Left renal pelvis (tissue), 4 donors: ENCODE results near the gene EPN2. TPM values are rescaled to one million over a fixed set of nuclear protein-coding genes. Genes with fewer than 3 reads are reported as not detected.

Experiments used
- DNase-seq, 4 donors: peaks; one replicate each; pipeline ENCODE4 v3.0.0-alpha.2; 2013; ENCODE audit warnings: low read depth in 4 of 4, low spot score in 3 of 4
- polyA plus RNA-seq, 4 donors: library from polyadenylated mRNA; unstranded; fragments of 120-200 nt; gene quantifications; one replicate each; pipeline ENCODE4 v1.2.1, GENCODE V29; 2013; ENCODE audit not compliant: insufficient read length in 4 of 4

Gene EPN2
- polyA plus RNA-seq, 4 donors: 47.1 to 54.7 (median 48.5) TPM

DNA sequence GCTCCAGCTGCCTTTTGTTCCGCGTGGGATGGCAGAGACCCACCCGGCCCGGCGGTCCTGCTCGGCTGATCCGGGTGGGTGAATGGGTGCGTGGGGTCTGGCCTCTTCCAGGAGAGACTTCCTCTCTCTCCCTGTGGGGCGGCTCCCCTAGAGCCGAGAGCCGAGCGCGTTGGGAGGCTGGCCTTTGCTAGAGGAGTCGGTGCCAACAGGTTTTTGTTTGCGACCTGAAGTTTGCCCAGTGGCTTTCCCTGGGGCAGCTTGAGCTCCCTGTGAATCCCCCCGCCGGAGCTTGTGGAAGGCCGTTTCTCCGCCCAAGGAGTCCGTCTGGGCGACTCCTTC, 970 bp downstream of the EPN2 start:
- DNase-seq: no peak

DNA sequence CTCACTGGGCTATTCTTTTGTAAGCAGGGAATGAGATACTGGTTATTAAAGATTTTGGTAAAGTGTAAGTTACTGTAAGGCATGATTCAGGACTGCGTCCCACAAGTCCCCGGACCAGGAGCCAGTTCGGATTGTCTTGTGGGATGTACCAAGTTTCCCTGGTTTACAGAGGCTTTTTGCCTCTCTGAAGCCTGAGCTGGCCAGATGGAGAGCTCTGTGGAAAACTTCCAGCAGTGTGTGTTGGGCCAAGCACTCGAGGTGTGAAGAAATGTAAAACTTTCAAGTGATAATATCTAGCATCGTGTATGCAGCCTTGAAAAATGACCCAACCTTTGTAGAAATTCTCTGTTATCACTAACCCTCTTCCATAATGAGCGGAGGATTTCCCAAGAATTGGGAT, 2.4 kb downstream of the EPN2 start:
- no peak for DNase-seq

DNA sequence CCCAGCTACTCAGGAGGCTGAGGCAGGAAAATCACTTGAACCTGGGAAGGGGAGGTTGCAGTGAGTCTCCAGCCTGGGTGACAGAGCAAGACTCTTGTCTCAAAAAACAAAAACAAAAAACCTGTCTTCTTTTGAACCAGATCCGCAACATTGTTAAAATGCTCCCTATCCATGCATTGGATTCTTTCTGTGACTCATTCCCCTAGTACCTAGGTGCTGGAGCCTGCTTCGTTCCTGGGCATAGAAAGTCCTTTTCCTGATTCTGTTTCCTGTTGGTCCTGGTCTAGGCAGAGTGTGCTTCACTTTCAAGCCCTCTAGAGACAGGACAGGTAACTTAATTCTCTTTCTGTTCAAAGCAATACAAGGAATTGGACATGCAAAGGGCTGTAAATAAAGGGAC, 5.2 kb downstream of the EPN2 start:
- no peak for DNase-seq

DNA sequence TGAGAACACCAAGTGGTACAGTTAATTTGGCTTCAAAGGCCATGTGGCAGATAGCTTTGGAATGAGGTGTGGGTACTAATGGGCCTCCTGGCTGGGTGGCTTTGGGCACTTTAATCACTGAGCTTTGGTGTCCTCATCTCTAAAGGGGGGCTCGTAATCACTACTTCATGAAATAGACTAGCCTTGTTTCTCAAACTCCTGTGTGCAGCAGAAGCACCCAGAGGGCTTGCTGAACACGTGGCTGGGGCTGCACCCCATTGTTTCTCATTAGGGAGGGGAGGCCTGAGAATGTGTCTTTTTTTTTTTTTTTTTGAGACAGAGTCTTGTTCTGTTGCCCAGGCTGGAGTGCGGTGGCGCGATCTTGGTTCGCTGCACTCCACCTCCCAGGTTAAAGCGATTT, 5.8 kb downstream of the EPN2 start:
- no peak for DNase-seq

DNA sequence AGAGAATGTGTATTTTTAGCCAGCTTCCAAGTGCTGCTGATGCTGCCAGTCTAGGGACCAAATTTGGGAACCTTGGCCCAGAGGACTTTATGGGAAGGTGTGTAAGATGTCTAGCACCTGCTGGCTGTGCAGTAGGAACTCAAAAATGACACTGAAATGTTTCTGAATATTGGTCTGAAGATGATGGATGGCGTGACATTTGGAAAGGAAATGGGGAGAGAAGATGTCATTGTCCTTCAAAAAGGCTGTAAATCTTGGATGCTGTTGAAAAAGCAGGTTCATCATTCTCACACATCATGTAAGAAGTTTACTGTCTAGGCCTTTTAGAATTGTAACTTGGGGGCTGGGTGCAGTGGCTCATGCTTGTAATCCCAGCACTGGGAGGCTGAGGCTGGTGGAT, 6.7 kb downstream of the EPN2 start:
- no peak for DNase-seq

DNA sequence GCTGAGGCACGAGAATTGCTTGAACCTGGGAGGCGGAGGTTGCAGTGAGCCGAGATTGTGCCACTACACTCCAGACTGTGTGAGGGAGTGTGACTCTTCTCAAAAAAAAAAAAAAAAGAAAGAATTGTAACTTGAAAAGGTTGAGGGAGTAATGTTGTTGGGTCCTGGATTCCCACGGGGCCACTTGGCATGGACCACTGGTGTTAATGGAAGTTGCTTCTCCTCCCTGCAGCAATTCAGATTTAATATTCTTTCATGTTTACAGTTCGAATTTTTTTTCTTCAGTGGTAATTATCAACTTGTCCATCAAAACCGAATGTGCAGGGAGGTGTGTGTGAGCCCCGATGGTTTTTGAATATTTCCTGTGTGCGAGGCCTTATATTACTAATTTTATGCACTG, 7.2 kb downstream of the EPN2 start:
- no peak for DNase-seq

DNA sequence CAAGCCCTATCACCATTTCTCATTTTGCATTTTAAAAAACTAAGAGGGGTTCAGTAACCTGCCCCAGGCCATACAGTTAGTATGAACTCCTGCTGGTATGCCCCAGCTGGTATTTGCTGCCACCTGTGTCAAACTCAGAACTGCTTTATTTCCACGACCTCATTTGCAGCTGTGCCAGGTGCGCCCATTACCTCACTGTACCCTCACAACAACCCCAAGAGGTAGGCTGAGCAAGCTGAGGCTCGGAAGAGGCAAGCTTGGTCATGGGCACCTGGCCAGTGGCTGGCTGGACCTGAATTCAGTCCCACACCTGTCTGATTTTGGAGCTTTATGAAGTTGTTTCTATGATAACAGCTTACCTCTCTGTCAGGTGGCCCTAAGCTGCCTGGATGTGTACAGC, 7.6 kb downstream of the EPN2 start:
- no peak for DNase-seq

DNA sequence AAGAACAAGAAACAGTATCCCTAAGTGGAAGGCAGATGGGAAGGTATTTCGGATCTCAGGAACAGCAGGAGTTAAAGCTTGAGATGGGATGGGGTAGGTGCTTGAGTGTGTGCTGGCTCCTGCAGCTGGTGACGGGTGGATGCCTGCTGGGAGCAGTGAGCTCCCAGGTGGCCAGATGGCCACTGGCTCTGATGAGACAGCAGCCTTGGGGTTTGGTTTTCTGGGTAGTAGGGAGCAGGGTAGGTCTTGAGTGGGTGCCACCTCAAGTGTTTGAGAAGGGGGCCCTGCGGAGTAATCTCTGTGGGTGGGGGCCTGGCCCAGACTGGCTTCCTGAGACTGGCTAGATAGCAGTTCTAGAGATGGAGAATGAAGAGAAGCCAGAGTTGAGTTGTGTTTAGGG, 10.3 kb downstream of the EPN2 start:
- no peak for DNase-seq

DNA sequence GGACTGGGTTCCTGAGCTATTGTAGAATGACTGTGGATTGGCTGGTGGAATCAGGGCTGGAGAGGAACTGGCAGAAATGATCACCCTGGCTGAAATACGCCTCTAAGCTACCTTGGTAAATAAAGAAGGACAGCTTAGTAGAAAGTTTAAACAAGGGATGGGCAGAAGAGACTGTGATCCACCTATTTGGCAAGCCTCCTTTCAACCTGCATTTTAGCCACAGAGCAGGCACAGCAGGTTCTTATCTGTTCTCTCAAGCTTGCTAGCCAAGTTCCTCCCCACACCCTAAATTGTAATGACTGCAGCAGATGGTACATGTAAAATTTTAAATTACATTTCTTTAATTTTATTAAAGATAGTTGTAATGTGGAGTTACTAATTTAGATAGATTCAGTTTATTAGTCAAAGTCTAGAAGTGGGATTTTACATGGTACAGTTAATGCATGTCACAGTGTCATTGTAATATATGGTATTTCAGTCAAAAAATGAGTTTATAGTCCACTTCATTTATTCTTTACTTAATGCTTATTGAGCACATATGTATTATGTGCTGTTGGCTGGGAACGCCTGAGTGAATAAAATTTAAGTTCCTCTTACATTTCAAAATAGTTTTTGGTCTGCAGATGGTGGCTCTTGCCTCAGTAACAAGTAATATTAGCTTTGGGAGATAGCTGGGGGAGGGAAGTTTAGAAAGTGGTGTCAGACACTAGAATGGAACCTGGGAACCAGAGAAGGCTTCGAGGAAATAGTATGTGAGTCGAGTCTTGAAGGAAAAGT, 11.2 kb downstream of the EPN2 start:
- DNase-seq: no peak

DNA sequence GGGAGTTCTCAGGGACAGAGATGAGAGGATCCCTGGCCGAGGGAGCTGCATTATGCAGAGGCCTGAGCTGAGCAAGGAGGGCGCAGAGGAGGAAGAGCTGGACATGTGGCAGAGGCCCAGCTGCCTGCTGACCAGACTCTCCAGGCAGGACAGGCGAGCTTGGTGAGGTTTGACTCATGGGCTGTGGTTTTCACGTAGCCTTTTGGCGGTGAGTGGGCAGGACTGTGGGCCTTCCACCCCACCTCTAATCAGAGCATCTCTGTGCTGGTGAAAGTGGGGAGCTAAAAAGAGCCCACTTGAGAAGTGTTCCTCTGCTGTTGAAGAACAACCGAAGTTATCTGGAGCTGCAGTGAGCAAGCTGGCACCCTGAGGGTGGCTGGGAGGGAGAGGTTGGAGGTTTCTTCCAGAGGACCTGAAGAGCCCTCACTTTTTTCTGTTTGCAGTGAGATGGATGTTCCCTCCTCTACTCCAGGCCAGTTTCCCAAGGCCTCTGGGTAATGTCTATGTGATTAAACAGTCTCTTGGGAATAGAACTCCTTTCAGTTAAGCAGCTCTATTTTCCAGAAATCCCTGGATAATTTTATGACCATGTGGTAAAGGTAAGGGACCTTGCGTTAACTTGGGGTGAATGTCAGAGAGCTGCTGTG, 11.9 kb downstream of the EPN2 start:
- DNase-seq: no peak

DNA sequence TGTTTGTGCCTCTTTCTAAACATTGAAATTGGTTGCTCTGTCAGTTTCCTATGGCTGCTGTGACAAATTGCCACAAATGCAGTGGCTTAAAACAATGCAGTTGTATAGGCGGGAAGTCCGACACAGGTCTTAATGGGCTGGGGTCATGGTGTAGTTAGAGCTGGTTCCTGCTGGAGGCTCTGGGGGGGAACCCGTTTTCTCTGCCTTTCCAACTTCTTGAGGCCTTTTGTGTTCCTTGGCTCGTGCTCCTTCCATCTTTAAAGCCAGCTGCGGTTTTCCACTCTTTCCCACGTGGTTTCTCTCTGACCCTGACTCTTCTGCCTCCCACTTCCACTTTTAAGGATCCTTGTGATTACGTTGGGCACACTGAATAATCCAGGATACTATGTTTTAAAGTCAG, 12.5 kb downstream of the EPN2 start:
- DNase-seq: no peak

DNA sequence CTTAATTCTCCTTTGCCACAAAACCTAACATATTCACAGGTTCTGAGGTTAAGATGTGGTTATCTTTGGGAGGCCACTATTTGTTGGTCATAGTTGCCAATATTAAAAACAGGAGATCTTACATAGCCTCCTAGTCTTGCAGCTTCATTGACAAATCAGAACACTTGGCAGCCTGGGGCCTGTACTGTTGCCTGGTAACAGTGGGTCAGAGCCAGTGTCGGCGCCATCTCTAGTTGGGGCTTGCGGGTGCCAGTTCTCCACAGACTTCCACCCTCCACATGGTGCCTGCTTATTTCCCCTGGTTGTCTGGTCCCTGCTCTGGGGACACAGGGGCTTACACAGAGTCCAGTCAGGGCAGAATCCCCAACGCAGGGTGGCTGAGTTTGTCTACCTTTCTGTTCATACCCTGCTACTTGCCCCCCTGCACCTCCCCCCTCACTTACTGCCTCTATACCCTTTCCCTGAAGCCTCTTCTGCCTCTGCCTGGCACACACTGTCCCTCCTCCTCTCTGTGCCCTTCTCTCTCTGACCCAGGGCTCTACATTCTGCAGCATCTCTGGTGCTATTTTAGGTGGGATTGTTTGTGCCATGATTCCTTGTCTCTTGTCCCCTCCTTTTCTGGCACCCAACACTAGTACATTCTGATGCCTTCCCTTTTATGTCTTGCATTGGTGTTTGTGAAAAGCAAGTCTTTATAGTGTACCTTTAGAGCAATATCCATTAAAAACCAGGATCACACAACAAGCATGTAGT, 13.4 kb downstream of the EPN2 start:
- no peak for DNase-seq

DNA sequence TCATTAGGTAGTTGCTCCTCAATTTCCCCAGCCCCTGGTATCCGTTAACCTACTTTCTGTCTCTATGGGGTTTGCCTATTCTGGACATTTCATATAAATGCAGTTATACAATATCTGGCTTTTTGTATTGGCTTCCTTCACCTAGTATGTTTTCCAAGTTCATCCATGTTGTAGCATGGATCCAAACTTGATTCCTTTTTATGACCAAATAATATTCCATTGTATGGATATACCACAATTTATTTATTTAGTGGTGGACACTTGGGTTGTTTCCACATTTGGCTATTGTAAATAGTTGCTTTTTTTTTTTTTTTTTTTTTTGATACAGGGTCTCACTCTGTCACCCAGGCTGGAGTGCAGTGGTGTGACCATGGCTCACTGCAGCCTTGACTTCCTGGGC, 15.9 kb downstream of the EPN2 start:
- no peak for DNase-seq

DNA sequence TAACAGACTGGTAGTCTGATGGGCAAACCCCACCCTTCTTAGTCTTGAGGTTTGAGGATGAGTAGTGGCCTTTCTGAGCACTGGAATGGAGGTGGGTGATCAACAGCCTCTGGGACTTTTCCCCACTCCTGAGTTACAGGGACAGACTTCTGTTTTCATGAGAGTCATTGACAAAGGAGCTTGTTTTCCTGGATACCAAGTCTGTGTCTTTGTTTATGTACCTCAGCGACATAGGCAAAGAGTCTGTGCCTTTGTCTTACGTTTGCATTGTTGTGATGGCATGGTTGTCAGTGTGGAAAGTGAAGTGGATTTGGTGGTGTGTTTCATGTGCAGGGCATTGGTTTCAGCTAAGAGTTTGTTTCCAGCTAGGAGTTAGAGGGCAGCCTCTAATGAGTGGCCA, 17.5 kb downstream of the EPN2 start:
- no peak for DNase-seq

DNA sequence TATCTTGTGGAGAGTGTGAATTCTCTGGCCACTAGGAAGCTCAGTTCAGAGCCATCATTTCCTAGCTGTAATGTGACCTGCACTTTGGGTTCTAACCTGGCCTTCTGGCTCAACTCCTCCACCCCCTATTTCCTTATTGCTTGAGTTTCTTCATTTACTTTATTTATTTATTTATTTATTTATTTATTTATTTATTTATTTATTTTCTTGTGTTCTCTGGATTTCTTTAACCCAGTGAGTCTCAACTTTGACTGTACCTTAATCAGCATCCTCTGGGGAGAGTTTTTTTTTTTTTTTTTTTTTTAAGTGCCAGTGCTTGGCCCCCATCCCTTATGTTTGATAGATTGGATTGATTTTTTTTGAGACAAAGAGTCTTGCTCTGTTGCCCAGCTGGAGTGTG, 18.1 kb downstream of the EPN2 start:
- DNase-seq: no peak

DNA sequence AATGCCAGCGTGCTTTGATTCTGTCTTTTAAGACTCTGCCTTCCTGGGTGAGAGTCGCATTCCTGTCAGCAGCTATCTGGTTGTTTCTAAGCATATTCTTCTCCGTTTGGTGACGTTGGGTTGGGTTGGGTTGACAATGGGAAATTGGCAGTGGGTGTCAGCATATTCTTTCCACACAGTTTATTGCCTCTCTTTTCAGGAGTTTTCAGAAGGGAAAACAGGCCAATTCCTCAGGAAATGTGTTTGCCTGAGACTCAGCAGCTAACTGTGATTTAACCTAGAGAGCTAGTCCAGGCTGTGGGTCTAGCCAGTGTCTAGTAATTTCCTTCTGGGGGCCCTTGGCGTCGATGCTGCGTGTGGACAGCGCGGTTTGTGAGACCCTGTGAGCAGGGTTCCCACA, 21.2 kb downstream of the EPN2 start:
- DNase-seq: no peak

DNA sequence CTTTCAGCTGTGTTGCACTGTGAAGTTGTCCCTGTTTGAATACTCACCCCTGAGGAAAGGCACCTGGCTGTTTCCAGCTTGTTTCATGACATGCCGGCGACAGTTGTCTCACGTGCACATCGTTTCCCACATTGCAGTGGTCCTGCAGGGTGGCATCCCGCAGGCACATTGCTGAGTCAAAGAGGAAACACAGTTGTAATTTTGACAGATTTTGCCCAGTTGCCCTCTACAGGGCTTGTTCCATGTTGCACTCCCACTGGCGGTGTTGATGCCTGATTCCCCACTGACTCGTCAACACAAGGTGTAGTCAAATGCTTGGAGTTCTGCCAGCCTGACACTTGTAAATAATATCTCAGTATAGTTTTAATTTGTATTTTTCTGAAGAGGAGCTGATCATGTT, 23.8 kb downstream of the EPN2 start:
- no peak for DNase-seq

DNA sequence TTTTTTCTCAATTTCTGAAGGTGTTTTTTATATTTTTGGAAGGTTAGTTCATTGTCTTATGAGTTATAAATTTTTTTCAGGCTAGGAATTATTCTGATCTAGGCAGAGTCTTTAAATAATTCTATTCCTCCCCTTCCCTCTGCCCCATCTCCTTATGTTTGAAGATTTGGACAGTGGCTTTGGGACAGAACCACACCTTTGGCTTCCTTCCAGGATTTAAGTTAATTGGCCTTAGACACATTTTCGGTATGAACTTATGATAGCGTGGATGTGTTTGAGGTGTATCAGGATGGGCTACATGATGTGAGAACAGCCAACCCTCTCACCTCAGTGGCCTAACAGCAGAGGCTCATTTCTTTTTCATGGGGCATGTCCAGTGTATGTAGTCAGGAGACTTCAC, 24.3 kb downstream of the EPN2 start:
- no peak for DNase-seq

DNA sequence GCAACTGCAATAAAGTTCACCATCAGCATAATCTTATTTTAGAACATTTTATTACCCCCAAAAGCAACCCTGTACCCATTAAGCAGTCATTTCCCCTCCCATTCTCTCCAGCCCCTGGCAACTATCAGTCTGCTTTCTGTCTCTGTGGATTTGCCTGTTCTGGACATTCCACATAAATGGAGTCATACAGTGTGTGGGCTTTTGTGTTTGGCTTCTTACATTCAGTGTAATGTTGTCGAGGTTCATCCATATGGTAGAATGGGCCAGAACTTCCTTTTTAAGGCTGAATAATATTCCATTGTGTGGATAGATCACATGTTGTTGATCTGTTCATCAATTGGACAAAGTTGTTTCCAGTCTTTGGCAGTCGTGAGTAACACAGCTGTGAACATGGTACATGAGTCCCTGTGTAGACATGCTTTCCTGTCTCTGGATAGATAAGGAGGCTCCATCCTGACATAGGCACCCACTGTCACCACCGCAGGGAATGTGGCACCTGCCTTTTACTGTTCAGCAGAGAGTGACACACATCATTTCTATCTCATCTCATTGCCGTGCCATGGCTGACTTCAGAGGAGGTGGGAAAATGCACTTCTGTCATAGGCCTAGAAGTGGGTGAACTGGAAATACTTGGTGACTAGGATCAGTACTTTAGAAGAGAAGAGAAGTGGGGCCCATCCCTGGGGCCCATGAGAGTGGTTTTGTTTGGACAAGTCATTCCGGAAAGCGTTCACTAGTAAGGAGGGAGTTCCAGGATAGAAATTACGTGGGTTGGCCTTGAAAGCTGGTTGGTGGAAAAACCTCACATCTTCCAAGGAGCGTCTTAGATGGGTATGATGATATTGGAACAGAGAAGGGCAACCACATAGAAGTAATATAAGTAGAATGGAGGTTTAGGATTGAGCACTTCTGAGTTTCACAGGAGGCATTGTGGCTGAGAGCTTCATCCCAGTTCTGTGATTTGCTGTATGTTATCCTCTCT, 25.8 kb downstream of the EPN2 start:
- DNase-seq: no peak

DNA sequence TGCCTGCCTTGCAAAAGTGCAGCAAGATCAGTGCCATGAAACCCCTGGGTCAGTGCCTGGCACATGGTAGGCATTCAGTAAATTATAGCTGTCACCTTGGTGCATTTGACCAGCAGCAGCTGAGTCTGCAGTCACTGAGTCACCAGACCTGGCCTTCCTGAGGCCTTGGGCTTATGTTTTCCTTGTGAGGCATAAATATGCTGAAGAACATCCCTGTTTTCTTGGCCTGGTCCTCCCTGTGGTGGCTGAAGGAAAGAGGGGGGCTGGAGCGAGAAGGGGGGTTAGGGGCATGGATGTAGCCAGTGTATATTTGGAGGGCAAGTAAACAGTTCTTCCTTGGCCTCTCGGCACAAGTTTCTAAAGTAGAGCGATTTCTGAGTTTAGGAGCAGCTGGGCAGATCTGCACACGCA, 26.5 kb downstream of the EPN2 start:
- DNase-seq: no peak

DNA sequence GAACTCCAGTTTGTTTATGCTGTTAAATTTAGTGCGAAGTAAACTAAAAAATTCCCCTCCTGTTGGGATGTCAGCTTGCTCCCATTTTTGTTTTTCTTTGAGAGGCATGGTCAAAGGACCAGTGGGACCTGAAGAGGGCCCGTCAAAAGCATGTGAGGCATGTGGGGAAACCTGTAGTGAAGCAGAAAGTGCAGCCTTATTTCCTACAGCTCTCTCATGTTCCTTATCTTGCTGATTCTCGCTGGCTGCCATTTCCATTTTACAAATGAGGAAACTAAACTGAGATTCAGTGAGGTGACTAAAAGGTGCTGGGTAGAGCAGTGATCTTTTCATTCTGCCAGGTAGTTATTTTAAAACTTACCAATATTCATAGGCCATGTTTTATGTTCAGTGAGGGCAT, 27.1 kb downstream of the EPN2 start:
- DNase-seq: no peak
